Lung microvascular endothelial cell (primary cell): ENCODE data around the gene LEMD1. TPM values are rescaled to one million over a fixed set of nuclear protein-coding genes. Genes with fewer than 3 reads are reported as not detected.
"Not testable (repeated sequence)": the region's sequence is repeated elsewhere in the genome, so short reads cannot be mapped to it uniquely, and the experiment has no call there.

Source experiments
- DNase-seq, 2 donors: peaks; one replicate each; pipeline versions ENCODE4 v3.0.0 to v3.0.0-alpha.2; 2010; ENCODE audit warnings: low read depth in 2 of 2
- total RNA-seq: library from RNA; depleted of rRNA; stranded (reverse); fragments of >200 nt; gene quantifications from 2 replicates; pipeline ENCODE4 v1.2.1, GENCODE V29; 2014

The LEMD1 gene
- total RNA-seq, 1 donor from 2014 or later, result not detected

GRCh38 chr1:205447457-205448341 lies 25.8 kb upstream of the LEMD1 start:
- DNase-seq, result no peak

DNA sequence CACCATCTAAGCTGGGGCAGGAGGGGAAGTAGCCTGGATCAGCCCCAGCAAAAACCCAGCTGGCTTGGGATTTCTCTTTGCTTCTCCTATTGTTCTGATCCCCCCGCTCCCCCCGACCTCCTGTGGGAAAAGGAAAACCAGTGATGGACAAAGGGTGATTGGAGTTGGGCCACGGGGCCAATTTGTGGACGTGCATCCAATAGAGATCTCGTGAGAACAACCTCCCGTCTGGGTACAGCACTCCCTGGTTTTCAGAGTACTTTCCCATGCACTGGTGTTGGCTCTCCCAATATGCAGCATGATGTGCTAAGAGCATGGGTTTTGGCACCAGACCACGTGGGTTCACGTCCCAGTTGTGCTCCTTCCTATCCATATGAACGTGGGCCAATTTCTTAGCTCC lies 25.0 kb upstream of the LEMD1 start:
- DNase-seq, result peak; percentile 42 to 81

GRCh38 chr1:205445646-205445935 lies 23.7 kb upstream of the LEMD1 start:
- DNase-seq, result no peak

GRCh38 chr1:205444931-205445645 lies 23.2 kb upstream of the LEMD1 start:
- no peak for DNase-seq

- DNase-seq, result no peak
Measured at GRCh38 chr1:205444300-205444930, 22.6 kb upstream of the LEMD1 start.

GRCh38 chr1:205443585-205444299 lies 21.9 kb upstream of the LEMD1 start:
- no peak for DNase-seq

- DNase-seq, result no peak
Measured at GRCh38 chr1:205442051-205442725, 20.3 kb upstream of the LEMD1 start.

DNA sequence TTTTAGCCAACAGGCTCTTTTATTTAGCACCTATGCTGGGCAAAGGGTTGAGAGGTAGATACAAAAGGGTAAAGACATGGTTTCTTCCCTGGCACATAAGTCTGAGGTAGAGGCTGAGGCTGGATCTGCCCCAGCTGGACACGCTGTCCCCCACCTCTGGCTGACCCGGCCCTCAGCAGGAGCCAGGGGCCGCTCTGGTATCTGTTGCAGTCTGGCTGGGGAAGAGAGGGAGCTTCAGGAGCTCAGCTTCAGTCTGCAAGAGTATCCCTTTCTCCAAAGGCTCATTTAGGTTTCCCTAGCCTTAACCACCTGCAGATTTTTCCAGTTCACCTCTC lies 19.8 kb upstream of the LEMD1 start:
- no peak for DNase-seq

GRCh38 chr1:205441318-205441633 lies 19.4 kb upstream of the LEMD1 start:
- no peak for DNase-seq

DNA sequence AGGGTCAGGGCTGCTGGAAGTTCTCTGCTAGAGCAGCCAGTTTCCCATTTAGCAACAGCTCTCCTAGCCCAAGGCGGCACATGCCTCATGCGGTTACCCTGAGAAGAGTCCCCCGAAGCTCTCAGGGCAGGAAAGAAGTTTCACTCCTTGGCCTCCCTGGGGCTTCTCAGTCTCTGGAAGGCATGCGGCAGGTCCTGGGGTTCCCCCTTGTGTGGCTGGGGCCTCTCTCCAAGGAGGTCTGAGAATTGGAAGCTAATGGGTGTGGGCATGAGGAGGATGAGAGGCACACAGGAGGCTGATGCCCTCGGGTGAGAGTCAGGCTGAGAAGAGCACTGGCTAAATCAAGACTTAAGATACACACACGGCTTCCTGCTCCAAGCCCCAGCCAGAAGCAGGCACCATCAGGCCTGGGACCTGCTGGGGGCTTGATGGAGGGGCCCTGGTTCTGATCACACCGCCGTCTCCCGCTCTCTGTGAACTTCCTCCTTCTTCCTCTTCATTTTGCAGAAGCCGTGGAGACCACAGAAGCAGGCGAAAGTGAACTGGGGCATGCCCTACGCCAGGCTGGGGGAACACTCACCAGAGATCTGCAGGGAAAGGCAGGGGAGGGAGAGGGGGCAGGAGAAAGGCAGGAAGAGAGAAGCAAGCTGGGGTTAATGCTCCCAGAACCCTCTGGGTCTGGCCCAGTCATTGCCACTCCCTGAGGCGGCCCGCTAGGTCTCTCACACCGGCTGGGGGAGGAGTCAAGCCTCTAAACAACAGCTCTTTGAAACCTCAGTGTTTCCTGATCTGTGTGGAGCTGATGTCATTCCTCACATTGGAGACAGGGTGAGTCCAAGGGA lies 18.8 kb upstream of the LEMD1 start:
- peak in 1 of 2 donors; percentile 33 for DNase-seq

GRCh38 chr1:205440121-205440475 lies 18.2 kb upstream of the LEMD1 start:
- no peak for DNase-seq

DNA sequence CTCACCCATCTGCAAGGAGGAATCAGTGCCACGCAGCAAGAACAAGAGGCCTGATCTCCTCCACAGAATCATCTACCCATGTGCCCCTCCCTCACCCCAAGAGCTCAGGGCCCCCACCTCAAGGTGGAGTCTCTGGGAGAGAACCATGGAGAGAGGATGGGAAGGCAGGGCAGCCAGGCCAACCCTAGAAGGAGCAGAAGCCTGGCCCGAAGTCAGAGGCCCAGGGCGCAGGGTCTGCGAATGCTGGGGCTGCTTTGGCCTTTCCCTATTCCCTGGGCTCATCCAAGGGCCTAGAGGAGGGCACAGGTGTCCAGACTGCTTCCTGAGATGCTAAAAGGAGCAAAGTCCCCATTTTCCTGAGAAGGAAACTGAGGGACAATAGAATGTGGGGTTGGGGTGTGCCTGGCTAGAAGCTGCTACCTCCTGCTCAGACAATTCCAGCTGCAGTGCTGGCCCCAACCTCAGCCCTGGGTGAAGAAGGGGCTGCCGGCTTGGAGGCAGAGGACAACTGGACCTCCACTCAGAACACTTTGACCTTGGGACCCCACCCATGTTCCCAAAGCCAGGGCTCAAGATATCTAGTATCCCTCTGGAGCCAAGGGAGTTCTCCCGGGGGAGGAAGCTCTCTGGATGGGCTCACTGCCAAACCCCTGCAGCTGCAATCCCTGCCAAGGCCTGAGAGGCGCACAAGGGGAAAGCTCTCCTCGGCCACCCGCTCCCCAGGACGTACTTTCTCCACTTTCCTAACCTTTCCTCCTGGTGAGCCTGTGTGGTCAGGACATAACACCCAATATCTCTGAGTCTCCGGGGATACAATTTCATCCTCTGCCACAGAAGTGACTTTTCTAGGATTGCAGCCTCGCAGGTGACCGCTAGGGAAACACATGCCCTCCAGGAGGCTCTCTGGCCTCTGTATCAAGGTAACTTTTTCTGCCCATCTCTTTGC lies 16.6 kb upstream of the LEMD1 start:
- DNase-seq, result peak; percentile 72 to 75

DNA sequence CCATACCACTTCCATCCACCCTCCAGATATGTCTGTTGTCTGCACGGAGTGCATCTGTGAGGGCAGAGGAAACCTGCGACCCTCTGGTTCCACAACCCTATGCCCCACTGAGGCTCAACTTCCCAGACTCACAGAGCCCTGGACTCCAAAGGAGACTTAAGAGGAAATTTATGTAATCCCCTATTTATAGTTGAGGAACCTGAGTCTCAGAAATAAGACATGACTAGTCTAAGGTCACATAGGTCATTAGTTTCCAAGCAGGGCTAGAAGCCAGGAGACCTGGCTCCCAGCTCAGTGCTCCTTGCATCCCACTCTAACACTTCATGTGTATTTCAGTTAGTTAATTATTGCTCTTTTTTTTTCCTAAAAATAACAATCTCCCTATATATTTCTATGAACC lies 15.7 kb upstream of the LEMD1 start:
- DNase-seq, result no peak

DNA sequence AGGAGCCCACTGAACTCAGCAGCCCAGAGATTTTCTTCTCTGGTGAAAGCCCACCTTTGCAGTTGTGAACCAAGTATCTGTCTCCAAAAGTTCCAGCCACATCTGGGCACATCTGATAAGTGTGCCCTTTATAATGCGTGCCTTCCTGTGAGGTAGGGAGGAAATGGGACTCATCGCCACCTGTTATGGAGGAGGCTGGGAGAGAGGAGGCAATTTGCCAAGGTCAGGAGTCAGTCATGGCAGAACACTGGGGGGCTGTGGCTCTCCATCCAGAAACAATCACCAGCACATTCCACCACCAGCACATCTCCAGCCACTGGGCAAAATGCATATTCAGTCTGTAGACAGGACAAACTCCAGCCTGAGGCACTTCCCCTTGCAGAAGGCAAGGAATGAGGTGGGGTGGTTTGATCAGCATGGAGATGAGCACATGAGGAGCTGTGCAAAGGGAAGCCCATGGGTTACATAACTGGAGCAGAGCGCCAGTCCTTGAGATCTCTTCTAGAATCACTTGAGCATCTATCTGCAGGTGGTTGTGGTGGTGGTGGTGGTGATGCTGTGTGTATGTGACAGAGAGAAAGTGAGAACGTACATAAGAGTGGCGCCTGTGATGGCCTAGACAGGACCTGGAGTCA lies 15.0 kb upstream of the LEMD1 start:
- peak in 1 of 2 donors; percentile 14 for DNase-seq

- DNase-seq, result no peak
Measured at GRCh38 chr1:205435578-205436573, 14.0 kb upstream of the LEMD1 start.

GRCh38 chr1:205434738-205435137 lies 12.9 kb upstream of the LEMD1 start:
- DNase-seq, result no peak

- DNase-seq, result not testable (repeated sequence)
Measured at GRCh38 chr1:205432692-205433091, 10.8 kb upstream of the LEMD1 start.

GRCh38 chr1:205432116-205432515 lies 10.3 kb upstream of the LEMD1 start:
- DNase-seq, result no peak
